IMR-90 (cell line): ENCODE data around the gene MT1H. TPM values are rescaled to one million over a fixed set of nuclear protein-coding genes. Genes with fewer than 3 reads are reported as not detected.

Experiments used
- ATAC-seq: fragments of 200-7000 bp; cut with Tn5 transposase; 2 replicates; pipeline ENCODE4 v1.9.1; 2020; ENCODE audit warnings: low read depth, mild to moderate bottlenecking, moderate library complexity
- BruUV-seq: library from RNA; stranded (reverse); fragments of 400-500 nt; replicated peaks from 2 replicates; lab custom pipeline; 2021; lab: Mats Ljungman, UMichigan
- CTCF ChIA-PET: fragments of 300-600 bp; formaldehyde crosslinking; extraction: SDS; loops from one replicate; lab custom pipeline; 2021; ENCODE audit warnings: antibody characterized with exemption; lab: Yijun Ruan, JAX
- POLR2A ChIA-PET: fragments of 300-600 bp; sonication (Branson Sonifier 250); formaldehyde crosslinking; loops from one replicate; lab custom pipeline; 2022; ENCODE audit warnings: antibody characterized with exemption; ENCODE audit not compliant: unreplicated experiment; lab: Charles Lee
- DNase-seq: peaks from one replicate; pipeline ENCODE4 v3.0.0; 2013
- H2AFZ ChIP-seq: replicated peaks from 2 replicates; pipeline ENCODE3; 2013; ENCODE audit warnings: low read length, mild to moderate bottlenecking; ENCODE audit not compliant: poor library complexity
- H2AK5ac ChIP-seq: 2 replicates; pipeline ENCODE4 v1.6.1; 2013; ENCODE audit warnings: low read depth, low read length, inconsistent platforms
- H2AK9ac ChIP-seq: replicated peaks from 2 replicates; pipeline ENCODE3; 2013; ENCODE audit warnings: mild to moderate bottlenecking, low read depth, low read length, moderate library complexity; ENCODE audit not compliant: poor library complexity
- H2BK120ac ChIP-seq: 2 replicates; pipeline ENCODE4 v1.6.1; 2013; ENCODE audit warnings: low read depth, low read length, inconsistent platforms
- H2BK15ac ChIP-seq: 3 replicates; pipeline ENCODE4 v1.6.1; 2013; ENCODE audit warnings: low read depth, low read length, inconsistent platforms
- H2BK20ac ChIP-seq: 2 replicates; pipeline ENCODE4 v1.6.1; 2013; ENCODE audit warnings: low read depth, mild to moderate bottlenecking, inconsistent platforms, low read length, moderate library complexity
- H2BK5ac ChIP-seq: 2 replicates; pipeline ENCODE4 v1.6.1; 2013; ENCODE audit warnings: mild to moderate bottlenecking, low read depth, low read length, inconsistent platforms; ENCODE audit not compliant: poor library complexity, severe bottlenecking
- H3K14ac ChIP-seq: replicated peaks from 2 replicates; pipeline ENCODE4 v1.6.1; 2013; ENCODE audit warnings: low read depth, low read length, inconsistent platforms
- H3K18ac ChIP-seq: 2 replicates; pipeline ENCODE4 v1.6.1; 2013; ENCODE audit warnings: low read depth, low read length, control low read depth
- H3K23ac ChIP-seq: 2 replicates; pipeline ENCODE4 v1.6.1; 2013; ENCODE audit warnings: low read depth, low read length, inconsistent platforms
- H3K27ac ChIP-seq: 2 replicates; pipeline ENCODE4 v1.5.1; 2013; ENCODE audit warnings: mild to moderate bottlenecking, control low read depth, low read length; ENCODE audit not compliant: insufficient read depth
- H3K27me3 ChIP-seq: 2 replicates; pipeline ENCODE4 v1.6.1; 2013; ENCODE audit warnings: low read length; ENCODE audit not compliant: control insufficient read depth, insufficient read depth
- H3K36me3 ChIP-seq: 2 replicates; pipeline ENCODE4 v1.6.1; 2013; ENCODE audit warnings: low read length, mixed read lengths; ENCODE audit not compliant: control insufficient read depth, insufficient read depth
- H3K4ac ChIP-seq: 2 replicates; pipeline ENCODE4 v1.6.1; 2013; ENCODE audit warnings: low read depth, low read length, inconsistent platforms
- H3K4me1 ChIP-seq: 2 replicates; pipeline ENCODE4 v1.6.1; 2013; ENCODE audit warnings: low read length, mixed read lengths; ENCODE audit not compliant: control insufficient read depth, insufficient read depth
- H3K4me2 ChIP-seq: 2 replicates; pipeline ENCODE4 v1.6.1; 2013; ENCODE audit warnings: low read depth, mild to moderate bottlenecking, control low read depth, low read length, moderate library complexity
- H3K4me3 ChIP-seq: 2 replicates; pipeline ENCODE4 v1.5.1; 2013; ENCODE audit warnings: low read depth, mild to moderate bottlenecking, control low read depth, low read length, moderate library complexity; ENCODE audit not compliant: insufficient read depth
- H3K56ac ChIP-seq: 2 replicates; pipeline ENCODE4 v1.6.1; 2013; ENCODE audit warnings: low read length, inconsistent platforms; ENCODE audit not compliant: insufficient read depth; ENCODE audit errors: extremely low read depth
- H3K79me1 ChIP-seq, 2 experiments: 2 replicates each; pipeline ENCODE4 v1.6.1; 2013; ENCODE audit warnings: low read length in 2 of 2, inconsistent platforms in 1 of 2, low read depth in 1 of 2
- H3K9ac ChIP-seq: 2 replicates; pipeline ENCODE4 v1.6.1; 2013; ENCODE audit warnings: low read depth, low read length, control low read depth
- H3K9me1 ChIP-seq: 2 replicates; pipeline ENCODE4 v1.6.1; 2013; ENCODE audit warnings: low read length, inconsistent platforms; ENCODE audit not compliant: insufficient read depth
- H3K9me3 ChIP-seq: 2 replicates; pipeline ENCODE4 v1.6.1; 2013; ENCODE audit warnings: low read length; ENCODE audit not compliant: control insufficient read depth, insufficient read depth
- H4K20me1 ChIP-seq: 2 replicates; pipeline ENCODE4 v1.6.1; 2013; ENCODE audit warnings: low read length, inconsistent platforms; ENCODE audit not compliant: insufficient read depth
- H4K5ac ChIP-seq: 2 replicates; pipeline ENCODE4 v1.6.1; 2013; ENCODE audit warnings: mild to moderate bottlenecking, low read depth, low read length, control low read depth
- H4K8ac ChIP-seq, 2 experiments: 2 replicates each; pipeline ENCODE4 v1.6.1; 2013; ENCODE audit warnings: low read depth in 2 of 2, low read length in 2 of 2, control low read depth in 1 of 2, inconsistent platforms in 1 of 2
- H4K91ac ChIP-seq: 2 replicates; pipeline ENCODE4 v1.6.1; 2013; ENCODE audit warnings: low read depth, low read length, inconsistent platforms; ENCODE audit not compliant: insufficient read depth
- BHLHE40 ChIP-seq: fragments of 150-350 bp; IDR thresholded peaks from 2 replicates; pipeline ENCODE4 v1.6.1; 2016; ENCODE audit warnings: mild to moderate bottlenecking, low read depth, low read length
- CEBPB ChIP-seq: IDR thresholded peaks from 2 replicates; pipeline ENCODE4 v1.6.1; 2012; ENCODE audit warnings: low read depth, low read length, improper control_type of control experiment
- CHD1 ChIP-seq: IDR thresholded peaks from 2 replicates; pipeline ENCODE4 v1.6.1; 2012; ENCODE audit warnings: low read depth, low read length, improper control_type of control experiment
- ELK1 ChIP-seq: fragments of 150-350 bp; IDR thresholded peaks from 2 replicates; pipeline ENCODE4 v1.6.1; 2016; ENCODE audit warnings: low read depth, mild to moderate bottlenecking, low read length, moderate library complexity, borderline replicate concordance
- FOS ChIP-seq: fragments of 150-350 bp; IDR thresholded peaks from 2 replicates; pipeline ENCODE4 v1.6.1; 2016; ENCODE audit warnings: low read depth, low read length
- MAFK ChIP-seq: IDR thresholded peaks from 2 replicates; pipeline ENCODE4 v1.6.1; 2012; ENCODE audit warnings: low read depth, low read length, improper control_type of control experiment
- MAZ ChIP-seq: IDR thresholded peaks from 2 replicates; pipeline ENCODE4 v1.6.1; 2012; ENCODE audit warnings: low read depth, mild to moderate bottlenecking, low read length, improper control_type of control experiment, moderate library complexity, borderline replicate concordance
- MXI1 ChIP-seq: IDR thresholded peaks from 2 replicates; pipeline ENCODE4 v1.6.1; 2012; ENCODE audit warnings: low read depth, mild to moderate bottlenecking, low read length, moderate library complexity, borderline replicate concordance
- NFE2L2 ChIP-seq: fragments of 150-350 bp; IDR thresholded peaks from 2 replicates; pipeline ENCODE4 v1.6.1; 2016; ENCODE audit warnings: low read depth, mild to moderate bottlenecking, low read length
- POLR2A ChIP-seq: IDR thresholded peaks from 2 replicates; pipeline ENCODE4 v1.6.1; 2012; ENCODE audit warnings: mild to moderate bottlenecking, low read depth, low read length
- RAD21 ChIP-seq: IDR thresholded peaks from 2 replicates; pipeline ENCODE4 v1.6.1; 2012; ENCODE audit warnings: low read length, improper control_type of control experiment
- RCOR1 ChIP-seq: IDR thresholded peaks from 2 replicates; pipeline ENCODE4 v1.6.1; 2012; ENCODE audit warnings: mild to moderate bottlenecking, low read length, improper control_type of control experiment; ENCODE audit not compliant: insufficient replicate concordance
- RFX5 ChIP-seq: IDR thresholded peaks from 2 replicates; pipeline ENCODE4 v1.8.0; 2012; ENCODE audit warnings: low read depth, mild to moderate bottlenecking, low read length, moderate library complexity
- SMC3 ChIP-seq: fragments of 150-350 bp; IDR thresholded peaks from 2 replicates; pipeline ENCODE4 v1.6.1; 2016; ENCODE audit warnings: low read depth, mild to moderate bottlenecking, antibody characterized with exemption, low read length, moderate library complexity
- USF2 ChIP-seq: fragments of 150-350 bp; IDR thresholded peaks from 2 replicates; pipeline ENCODE4 v1.6.1; 2017; ENCODE audit warnings: mild to moderate bottlenecking, antibody characterized with exemption, low read length, low read depth
- WGBS, 2 experiments: methylation state at CpG; one replicate each; pipeline versions ENCODE4 v1.1.5 to v1.1.7; 2013; ENCODE audit warnings: missing lambda C conversion rate in 2 of 2; ENCODE audit not compliant: insufficient read length in 1 of 2; ENCODE audit errors: extremely low coverage in 2 of 2; 5-methylcytosine and 5-hydroxymethylcytosine counted together
- dilution Hi-C: fragments of 300-500 bp; cut with HindIII; formaldehyde crosslinking; loops from one replicate; pipeline ENCODE4 v1.14.3; 2018; ENCODE audit warnings: low sequenced_read_pairs; ENCODE audit not compliant: unreplicated experiment
- in situ Hi-C: fragments of 300-500 bp; cut with MboI; formaldehyde crosslinking; loops from 3 replicates; pipeline ENCODE4 v1.14.3; 2019; ENCODE audit warnings: low sequenced_read_pairs, inconsistent platforms, mixed read lengths
- intact Hi-C: fragments of 100-400 bp; cut with micrococcal nuclease; formaldehyde crosslinking; loops from 2 replicates; pipeline ENCODE4 v1.10.0; 2022
- polyA plus RNA-seq, 3 experiments: library from polyadenylated mRNA; depleted of rRNA; stranded (reverse); fragments of >200 nt; gene quantifications; 2 replicates each; pipeline ENCODE4 v1.2.3, GENCODE V29; 2012; ENCODE audit warnings: low replicate concordance in 1 of 3
- total RNA-seq: library from RNA; depleted of rRNA; stranded (reverse); fragments of >200 nt; gene quantifications from 2 replicates; pipeline ENCODE4 v1.2.3, GENCODE V29; 2012
- TF ChIP-seq, protein P1 (sequence below): conservative IDR thresholded peaks from 2 replicates; pipeline ENCODE4 v1.5.1; 2012; ENCODE audit warnings: mild to moderate bottlenecking, low read depth, low read length, improper control_type of control experiment

The MT1H gene
- total and polyA plus RNA-seq, 2 of the 4 experiments (the other 2 are of a cell fraction): not detected

GRCh38 chr16:56630134-56630533 is 39.5 kb upstream of the MT1H start:
- Histone ChIP-seq H4K91ac (no peak overlapping the region), H2BK20ac (no peak overlapping the region), H4K20me1 (no peaks in the 10 kb centered on the region), H3K4me1 (peaks cover 13% of the 10 kb centered on the region), H3K27ac (no peak overlapping the region), H3K36me3 (no peaks in the 10 kb centered on the region), H3K4me3 (no peak overlapping the region), H2AK9ac (no peak overlapping the region), H3K18ac (no peak overlapping the region), H3K9me3 (no peaks in the 10 kb centered on the region), H3K4me2 (no peak overlapping the region), H3K27me3 (peaks cover 40% of the 10 kb centered on the region), H3K56ac (no peak overlapping the region), H2AFZ (no peak overlapping the region), H3K9me1 (0 out of 2 replicates have a peak, but pooled peaks cover under 1% of the 10 kb centered on the region), H2AK5ac (no peak overlapping the region), H2BK15ac (no peak overlapping the region; the same call in 2 of the 3 replicates), H2BK120ac (no peak overlapping the region), H3K9ac (no peak overlapping the region), H4K8ac (no peak overlapping the region), H2BK5ac (no peak overlapping the region), H4K5ac (no peak overlapping the region), H3K14ac (no peak overlapping the region), H3K79me1 (peaks cover 0 to 9% of the 10 kb centered on the region in 2 experiments; a peak in 2 of 4 replicates), H3K4ac (no peak overlapping the region), H3K23ac (no peak overlapping the region)
- in situ Hi-C loops (no loop called here), dilution Hi-C loops (no loop called here), intact Hi-C loops (no loop called here)
- ChIA-PET POLR2A (interaction anchor here (0.9 kb wide), 1 partner anchor 11 kb away, joined by 3 read pairs; no protein-coding TSS in a partner anchor), CTCF (interaction anchor here (1.3 kb wide), 1 partner anchor 29 kb away, joined by 4 read pairs; no protein-coding TSS in a partner anchor)
- no TSS peak for BruUV-seq
- no peak for TF ChIP-seq CEBPB
- TF ChIP-seq POLR2A: no peak
- no peak for TF ChIP-seq MXI1
- TF ChIP-seq NFE2L2: no peak
- TF ChIP-seq USF2: no peak
- TF ChIP-seq MAZ: no peak
- no peak for TF ChIP-seq RAD21
- no peak for TF ChIP-seq MAFK
- TF ChIP-seq RCOR1: no peak
- TF ChIP-seq, protein P1, sequence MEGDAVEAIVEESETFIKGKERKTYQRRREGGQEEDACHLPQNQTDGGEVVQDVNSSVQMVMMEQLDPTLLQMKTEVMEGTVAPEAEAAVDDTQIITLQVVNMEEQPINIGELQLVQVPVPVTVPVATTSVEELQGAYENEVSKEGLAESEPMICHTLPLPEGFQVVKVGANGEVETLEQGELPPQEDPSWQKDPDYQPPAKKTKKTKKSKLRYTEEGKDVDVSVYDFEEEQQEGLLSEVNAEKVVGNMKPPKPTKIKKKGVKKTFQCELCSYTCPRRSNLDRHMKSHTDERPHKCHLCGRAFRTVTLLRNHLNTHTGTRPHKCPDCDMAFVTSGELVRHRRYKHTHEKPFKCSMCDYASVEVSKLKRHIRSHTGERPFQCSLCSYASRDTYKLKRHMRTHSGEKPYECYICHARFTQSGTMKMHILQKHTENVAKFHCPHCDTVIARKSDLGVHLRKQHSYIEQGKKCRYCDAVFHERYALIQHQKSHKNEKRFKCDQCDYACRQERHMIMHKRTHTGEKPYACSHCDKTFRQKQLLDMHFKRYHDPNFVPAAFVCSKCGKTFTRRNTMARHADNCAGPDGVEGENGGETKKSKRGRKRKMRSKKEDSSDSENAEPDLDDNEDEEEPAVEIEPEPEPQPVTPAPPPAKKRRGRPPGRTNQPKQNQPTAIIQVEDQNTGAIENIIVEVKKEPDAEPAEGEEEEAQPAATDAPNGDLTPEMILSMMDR: no peak
- no peak for TF ChIP-seq CHD1
- TF ChIP-seq SMC3: no peak
- no peak for TF ChIP-seq RFX5
- no peak for TF ChIP-seq FOS
- no peak for TF ChIP-seq BHLHE40
- TF ChIP-seq ELK1: no peak
- ATAC-seq (no peak), DNase-seq (no peak)
- no CpG with 5 or more reads among the region's 3 CpGs for WGBS, 2 experiments
